AG08395 (cell line): Measurements from ENCODE around the gene COL5A3.
A peak's percentile ranks its signal among the peaks of the same experiment; 100 is the strongest.
"Not testable (repeated sequence)": the region's sequence is repeated elsewhere in the genome, so short reads cannot be mapped to it uniquely, and the experiment has no call there.

ENCODE experiments used
- DNase-seq: peaks from one replicate; pipeline ENCODE4 v3.0.0; 2012; ENCODE audit warnings: mixed read lengths, low spot score

COL5A3 gene

DNA sequence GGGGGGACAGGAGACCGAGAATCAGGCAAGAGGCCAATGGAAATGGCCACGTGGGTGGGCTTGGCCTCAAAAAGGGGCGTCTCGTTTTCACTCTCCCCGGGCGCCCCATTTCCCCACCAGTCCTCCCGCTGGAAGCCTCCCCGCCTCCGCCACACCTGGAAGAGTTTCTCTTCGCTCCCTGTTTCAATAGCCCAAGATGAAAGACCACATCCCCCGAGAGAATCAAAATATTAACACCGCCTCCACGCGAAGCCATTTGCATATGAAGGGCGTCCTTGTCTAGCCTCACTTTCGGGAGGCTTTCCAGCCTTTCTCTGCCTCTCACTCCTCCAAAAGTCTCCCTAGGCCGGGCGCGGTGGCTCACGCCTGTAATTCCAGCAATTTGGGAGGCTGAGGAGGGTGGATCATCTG lies 73.3 kb downstream of the COL5A3 start:
- no peak for DNase-seq

DNA sequence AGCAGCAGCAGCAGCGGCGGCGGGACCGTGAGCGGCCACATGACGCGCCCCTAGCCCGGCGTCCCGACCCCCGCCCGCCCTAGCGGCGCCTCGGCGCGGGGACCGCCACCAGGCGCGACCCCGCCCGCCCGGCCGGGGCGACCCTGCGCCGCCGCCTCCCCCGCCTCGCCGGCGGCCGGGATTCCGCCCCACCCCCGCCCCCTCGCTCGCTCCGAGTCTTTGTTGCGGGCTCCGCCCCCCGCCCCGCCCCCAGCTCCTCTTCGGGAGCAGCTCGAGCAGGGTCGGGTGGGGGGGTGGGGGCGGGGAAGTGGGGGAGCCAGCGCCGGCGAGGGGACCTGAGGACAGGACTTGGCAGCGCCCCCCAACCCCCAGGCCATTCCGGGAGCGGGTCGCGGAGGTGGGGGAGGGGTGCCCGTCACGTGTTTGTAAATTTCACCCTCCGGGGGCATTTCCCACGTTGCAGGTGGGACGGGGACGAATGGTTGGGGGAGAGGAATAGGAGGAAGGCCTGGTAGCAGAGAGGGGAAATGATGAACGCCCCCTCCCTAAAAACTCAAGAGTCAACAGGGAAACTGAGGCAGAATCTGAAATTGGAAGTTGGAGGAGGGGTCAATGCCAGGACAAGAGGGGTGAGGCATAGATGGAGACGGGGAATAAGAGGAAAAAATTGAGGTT lies 73.8 kb downstream of the COL5A3 start, which contains the start of gene OLFM2:
TSS of gene OLFM2 (minus strand) at position 190 of the 675 bp plus-strand sequence. CDS start at position 41, 149 bp downstream.
- no peak for DNase-seq

DNA sequence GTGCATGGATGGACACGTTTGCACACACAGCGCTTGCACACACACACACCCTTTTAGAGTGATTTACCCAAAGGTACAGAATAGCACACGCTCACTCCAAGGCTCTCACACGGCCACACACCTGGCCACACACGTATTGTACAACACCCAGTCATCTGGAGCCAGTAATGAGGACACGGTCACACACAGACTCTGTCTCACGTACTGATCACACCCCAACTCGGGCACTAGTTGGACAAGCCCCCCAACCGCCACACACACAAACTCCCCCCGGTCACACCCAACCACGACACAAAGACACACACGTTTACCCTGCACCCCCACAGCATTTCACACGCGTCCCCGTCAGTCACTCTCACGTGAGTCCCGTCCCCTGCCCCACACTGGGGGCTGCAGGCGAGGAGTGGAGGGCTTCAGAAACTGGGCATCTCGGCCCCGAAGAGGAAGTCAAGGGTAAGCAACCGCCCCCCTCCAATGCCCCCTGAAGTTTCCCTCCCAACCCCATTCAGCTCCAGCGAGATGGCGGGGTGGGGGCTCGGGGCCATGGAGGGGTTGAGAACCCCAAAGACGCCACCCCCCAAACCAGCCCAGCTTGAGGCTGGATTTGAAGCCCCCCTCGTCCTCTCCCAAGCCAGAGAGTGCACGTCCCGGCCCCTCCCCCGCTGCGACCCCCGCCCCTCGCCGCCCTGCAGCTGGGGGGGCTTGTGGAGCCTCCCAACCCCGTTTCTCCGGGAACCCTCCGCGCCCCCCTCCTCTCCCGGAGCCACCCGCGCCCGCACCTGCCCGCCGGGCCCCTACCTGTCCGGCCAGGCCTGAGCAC lies 74.6 kb downstream of the COL5A3 start:
- DNase-seq, result no peak

DNA sequence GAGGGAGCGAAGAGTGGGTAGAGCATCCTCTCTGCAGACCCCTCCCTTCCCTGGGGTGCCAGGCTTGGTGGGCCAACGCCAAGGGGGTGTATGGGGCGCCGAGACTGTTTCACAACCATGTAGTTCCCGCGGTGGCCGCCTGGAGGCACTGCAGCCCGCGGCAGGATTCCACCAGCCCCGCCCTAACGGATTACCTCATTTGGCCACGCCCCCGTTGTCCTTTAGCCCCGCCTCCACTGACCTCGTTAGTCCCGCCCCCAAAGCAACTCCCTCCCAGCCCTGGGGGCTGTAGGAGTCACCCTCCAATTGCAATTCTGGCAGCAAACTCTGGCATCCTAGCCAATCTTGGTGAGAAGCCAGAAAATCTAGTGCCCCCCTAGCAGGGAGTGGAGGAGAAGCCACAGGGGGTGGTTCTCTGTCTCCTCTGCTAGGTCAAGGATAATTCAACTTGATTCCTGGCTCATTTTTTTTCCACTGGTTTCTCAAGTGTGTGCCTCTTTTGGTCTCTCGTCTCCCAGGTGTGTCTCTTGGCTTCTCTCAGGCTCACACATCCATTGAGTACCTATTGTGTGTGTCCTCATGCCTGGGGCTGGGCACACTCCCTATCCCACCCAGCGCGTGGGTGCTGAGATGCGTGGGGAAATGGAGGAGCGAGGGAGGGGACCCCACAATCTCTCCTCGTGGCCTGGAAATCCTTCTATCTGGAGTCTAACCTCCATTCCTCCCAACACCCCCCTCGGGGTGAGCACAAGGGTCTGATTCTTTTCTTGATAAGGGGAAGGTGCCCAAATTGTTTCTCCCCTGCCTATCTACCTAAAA lies 76.0 kb downstream of the COL5A3 start:
- DNase-seq, result peak; percentile 84

DNA sequence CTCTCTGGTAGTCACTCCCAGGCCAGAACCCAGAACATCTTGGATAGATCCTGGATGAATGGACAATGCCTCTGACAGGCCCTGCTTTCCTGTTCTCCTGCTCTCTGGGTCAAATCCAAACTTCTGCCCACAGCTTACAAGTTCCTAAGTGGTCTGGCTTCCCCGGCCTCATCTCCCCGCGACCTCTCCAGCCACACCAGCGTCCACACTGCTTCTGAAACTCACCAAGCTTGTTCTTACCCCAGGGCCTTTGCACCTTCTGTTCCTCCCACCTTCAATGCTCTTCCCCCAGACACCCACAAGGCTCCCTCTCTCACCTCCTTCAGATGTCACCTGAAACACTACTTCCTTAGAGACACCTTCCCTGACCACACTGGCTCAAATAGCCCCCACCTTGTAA lies 77.5 kb downstream of the COL5A3 start:
- DNase-seq, result no peak

DNA sequence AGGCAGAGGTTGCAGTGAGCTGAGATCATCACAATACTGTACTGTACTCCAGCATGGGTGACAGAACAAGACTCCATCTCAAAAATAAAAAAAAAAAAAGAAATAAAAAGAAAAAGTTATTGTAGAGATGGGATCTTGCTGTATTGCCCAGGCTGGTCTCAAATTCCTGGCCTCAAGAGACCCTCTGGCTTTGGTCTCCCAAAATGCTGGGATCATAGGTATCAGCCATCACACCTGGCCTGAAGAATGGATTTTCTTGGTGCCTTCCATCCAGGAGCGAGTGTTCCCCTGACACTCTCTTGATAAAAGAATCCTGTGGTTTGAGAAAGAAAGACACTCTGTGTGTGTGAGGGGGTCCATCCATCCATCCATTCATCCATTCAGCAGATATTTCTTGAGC lies 78.7 kb downstream of the COL5A3 start:
- DNase-seq, result no peak

DNA sequence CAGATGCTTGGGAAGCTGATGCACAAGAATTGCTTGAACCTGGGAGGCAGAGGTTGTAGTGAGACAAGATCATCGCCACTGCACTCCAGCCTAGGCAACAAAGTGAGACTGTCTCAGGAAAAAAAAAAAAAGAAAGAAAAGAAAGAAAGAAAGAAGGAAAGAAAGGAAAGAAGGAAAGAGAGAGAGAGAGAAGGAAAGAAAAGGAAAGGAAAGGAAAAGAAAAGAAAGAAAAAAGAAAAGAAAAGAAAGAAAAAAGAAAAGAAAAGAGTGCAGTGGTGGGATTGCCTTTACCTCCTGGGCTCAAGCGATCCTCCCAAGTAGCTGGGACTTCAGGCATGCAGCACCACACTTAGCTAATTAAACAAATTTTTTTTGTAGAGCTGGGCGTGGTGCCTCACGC lies 86.9 kb downstream of the COL5A3 start:
- DNase-seq, result no peak

DNA sequence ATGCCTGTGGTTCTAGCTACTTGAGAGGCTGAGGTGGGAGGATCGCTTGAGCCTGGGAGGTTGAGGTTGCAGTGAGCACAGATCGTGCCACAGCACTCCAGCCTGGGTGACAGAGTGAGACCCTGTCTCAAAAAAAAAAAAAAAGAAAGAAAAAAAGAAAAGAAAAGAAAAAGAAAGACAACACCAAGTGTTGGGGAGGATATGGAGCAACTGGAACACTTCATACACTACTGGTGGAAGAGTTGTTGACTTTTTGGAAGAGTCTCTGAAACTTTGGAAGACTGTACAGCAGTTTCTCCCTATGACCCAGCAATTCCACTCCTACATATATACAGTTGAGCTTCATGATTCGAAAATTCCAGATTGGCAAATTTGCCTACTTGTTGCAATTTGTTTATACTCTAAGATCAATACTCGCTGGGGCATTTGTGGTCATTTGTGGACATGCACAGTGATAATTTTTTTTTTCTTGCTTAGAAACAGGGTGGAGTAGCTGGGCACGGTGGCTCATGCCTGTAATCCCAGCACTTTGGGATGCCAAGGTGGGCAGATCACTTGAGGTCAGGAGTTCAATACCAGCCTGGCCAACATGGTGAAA lies 87.4 kb downstream of the COL5A3 start:
- DNase-seq, result not testable (repeated sequence)

DNA sequence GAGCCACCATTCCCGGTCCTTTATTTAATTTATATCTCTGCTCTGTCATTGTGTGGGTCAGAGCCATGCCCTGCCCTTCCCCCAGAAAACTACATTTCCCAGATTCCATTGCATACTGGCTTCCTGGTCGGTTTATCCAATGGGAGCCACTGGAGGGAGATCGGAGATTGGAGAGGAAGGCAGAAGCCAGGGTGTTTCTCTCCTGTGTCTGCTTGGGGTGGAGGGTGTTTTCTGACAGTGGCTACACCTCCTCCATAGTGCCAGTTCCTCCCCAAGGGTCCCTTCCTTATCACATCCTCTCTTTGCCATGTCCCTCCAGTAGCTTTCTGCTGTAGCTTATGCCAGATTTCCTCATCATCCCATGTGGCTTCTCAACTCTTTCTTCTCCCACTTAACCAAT lies 93.0 kb downstream of the COL5A3 start:
- DNase-seq, result peak; percentile 87

DNA sequence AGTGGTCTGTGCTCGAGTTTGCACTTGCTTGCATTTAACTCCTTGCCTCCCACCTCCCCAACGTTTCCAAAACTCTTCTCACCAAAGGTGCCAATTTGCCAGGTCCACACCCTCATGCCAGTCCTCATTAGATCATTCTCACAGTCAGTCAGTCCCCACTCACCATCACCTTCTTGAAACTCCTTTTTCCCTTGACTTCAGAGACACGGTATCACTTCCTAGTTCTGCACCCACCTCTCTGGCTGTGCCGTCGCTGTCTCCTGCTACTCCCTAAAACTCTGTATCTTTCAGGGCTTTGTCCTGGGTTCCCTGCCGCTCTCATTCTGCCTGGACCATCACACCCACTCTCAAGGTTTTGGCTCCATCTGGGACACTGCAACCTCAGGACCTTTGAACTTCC lies 93.6 kb downstream of the COL5A3 start:
- no peak for DNase-seq

DNA sequence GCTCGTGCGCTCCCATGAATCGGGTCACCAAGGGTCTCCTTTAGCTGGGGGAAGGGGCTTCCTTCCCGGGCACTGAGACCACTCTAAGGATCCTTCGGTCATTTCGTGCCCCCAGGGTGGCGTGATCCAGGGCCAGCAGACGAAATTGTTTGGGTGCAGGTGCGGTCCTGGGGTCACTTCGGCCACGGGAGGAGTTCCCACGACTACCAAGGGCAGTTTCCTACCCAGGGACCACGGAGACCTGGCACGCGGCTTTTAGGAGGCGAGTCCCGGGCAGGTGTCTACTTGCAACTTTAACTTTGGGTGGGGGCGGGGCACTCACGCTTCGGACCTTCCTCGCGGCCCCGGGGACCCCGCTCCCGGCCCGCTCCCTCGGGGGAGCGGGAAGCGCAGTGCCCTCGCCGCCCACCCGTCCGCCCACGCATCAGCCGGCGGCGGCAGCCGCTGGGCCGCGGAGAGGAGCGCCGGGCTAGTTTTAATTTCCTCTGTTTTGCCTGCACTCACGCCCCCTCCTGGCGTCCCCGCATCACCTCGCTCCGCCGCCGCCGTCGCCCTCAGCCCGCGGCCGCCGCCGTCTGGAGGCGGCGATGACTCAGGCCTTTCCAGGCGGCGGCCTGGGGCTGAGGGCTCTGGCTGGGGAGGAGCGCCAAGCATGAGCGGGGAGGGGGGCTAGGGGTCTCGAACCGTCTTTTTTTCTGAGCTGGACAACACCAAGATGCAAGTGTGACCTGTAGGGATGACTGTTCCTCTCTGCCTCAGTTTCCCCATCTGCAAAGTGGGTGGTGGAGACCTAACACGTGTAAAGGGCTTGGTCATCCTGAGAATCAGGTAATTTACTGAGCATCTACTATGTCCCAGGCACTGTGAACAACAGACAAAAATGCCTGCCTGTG lies 95.7 kb downstream of the COL5A3 start:
- peak; percentile 94 for DNase-seq

DNA sequence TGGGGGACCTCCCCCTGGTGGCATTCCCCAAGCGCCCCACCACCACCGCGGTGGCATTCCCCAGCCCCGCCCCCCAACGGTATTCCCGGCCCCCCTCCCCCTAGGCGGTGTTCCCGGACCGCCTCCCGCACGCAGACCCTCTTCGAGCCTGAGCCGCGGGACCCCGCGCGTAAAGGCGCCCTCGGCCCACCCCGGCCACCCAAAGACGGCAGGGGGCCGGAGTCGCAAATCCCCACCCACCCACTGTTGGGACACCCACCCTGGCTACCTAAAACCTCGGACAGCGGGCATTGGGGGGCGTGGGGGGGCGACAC lies 96.3 kb downstream of the COL5A3 start:
- no peak for DNase-seq

DNA sequence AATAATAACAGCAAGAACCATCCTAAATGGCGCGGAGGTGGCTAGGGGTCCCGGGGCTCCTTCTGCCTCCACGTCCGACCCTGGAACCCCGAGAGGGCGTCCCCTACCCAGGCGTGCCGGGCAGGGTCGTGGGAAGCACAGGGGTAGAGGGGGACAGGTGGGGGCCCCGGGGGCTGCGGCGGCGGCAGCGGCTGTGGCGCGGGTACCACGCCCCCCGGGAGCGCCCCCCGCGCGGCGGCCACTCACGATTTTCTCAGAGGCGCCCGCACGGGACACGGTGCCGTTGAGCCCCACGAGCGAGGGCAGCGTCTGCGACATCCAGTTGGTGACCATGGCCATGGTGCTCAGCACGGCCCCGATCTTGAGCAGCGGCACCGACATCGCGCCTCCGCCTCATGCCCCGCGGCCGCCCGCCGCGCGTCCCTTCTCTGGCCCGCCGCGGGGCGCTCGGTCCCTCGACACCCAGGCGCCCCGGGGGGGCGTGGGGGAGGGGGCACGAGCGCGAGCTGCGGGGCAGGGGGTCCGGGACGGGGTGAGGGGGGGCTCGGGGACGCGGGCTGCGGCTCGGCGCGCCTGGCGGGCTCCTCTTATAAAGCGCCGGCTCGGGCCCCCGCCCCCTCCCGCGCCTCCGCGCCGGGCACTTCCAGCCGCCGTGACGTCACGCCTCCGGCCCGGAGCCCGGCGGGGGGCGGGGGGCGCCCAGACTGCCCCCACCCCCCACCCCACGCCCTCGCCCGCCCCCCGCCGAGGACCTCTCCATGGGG lies 96.9 kb downstream of the COL5A3 start:
- peak; percentile 33 for DNase-seq

DNA sequence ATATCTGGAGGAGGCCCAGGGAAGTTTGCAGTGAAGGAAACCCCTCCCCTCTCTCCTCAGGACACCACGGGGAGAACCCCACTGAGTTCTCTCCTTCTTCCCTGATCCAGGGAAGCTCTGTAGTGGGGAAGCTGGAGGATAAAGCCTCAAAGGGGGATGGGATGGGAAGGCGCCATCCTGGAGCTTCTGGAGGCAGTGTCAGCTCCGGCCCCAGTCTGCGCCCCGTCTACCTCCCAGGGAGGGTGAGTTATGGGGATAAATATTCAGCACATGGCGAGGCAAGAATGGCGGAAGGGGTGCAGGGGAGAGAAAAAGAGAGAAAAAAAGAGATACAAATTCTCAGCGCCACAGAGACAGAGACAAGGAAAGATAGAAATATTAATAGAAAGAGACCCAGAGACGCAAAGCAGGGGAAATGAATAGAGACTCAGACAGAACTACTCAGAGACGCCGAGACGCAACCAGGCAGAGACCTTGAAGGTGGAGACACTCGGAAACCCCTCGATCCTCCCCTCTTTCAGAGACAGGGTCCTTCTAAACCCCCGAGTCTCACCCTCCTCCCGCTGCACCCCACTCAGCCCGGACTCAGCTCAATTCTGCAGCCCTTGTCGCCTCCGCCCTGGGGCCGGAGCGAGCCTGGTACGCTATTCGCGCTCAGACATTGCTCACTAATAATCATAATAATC lies 97.6 kb downstream of the COL5A3 start:
- DNase-seq, result no peak

DNA sequence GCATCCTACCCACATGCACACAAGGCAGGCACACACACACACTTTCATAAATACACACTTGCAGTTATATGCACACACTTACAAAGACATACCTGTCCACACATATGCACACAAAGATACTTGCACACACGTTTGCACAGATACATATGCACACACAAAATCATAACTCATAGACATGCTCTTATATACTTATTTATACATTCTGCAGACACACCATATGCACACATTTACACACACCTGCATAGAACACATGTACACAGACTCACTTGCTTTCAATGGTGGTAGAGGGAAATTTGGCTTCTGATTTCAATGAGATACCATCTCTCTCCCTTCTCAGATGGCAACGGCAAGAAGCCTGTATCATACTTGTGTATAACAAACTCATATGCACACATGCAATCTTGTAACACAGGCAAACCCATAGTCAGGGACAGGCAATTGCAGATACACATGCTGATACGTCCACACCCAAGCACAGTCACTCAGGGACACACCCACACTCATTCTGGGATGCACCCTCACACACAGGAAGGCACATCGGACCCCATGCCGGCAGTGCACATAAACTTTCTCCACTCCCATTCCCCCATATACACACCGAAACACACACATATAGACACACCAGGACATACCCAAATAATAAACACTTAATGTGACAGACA lies 98.6 kb downstream of the COL5A3 start:
- DNase-seq, result no peak

DNA sequence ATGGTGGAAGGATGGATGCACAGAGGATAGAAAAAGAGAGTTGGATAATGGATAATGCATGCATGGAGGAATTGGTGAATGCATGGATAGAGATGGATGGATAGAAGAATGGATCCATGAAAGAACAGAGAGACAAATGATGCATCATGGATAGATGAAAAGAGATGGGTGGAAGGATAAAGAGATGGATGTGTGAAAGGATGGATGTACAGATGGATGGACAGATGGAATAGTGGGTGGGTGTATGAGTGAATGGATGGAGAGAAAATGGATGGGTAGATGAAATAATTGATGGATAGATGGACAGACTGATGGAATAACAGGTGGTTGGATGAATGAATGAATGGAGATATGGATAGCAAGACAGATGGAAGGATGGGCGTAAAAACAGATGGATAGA lies 99.7 kb downstream of the COL5A3 start:
- no peak for DNase-seq
